Stimulated activated CD4-positive, alpha-beta T cell treated with anti-CD3 and anti-CD28 coated beads, Interleukin-1b, Interleukin-23, amount 100 ng/mL, for 48 hours (primary cell): ENCODE measurements around the gene PCSK1N.
"Not testable (repeated sequence)": the region's sequence is repeated elsewhere in the genome, so short reads cannot be mapped to it uniquely, and the experiment has no call there.

Source experiments
- DNase-seq: peaks from one replicate; pipeline ENCODE4 v3.0.0-alpha.2; 2020

Gene PCSK1N

GRCh38 chrX:48819394-48819793 lies 16.0 kb downstream of the PCSK1N start:
- DNase-seq, result not testable (repeated sequence)

GRCh38 chrX:48818866-48819265 lies 16.5 kb downstream of the PCSK1N start:
- no peak for DNase-seq

GRCh38 chrX:48818098-48818497 lies 17.3 kb downstream of the PCSK1N start:
- DNase-seq, result no peak

GRCh38 chrX:48816014-48816810 lies 19.2 kb downstream of the PCSK1N start:
- no peak for DNase-seq

GRCh38 chrX:48815266-48815665 lies 20.1 kb downstream of the PCSK1N start:
- DNase-seq, result no peak

- DNase-seq, result no peak
Observed at GRCh38 chrX:48814722-48815121, 20.7 kb downstream of the PCSK1N start.

- no peak for DNase-seq
Observed at GRCh38 chrX:48813644-48814043, 21.8 kb downstream of the PCSK1N start.

- no peak for DNase-seq
Observed at GRCh38 chrX:48806081-48806480, 29.3 kb downstream of the PCSK1N start.

GRCh38 chrX:48802905-48803200 lies 32.6 kb downstream of the PCSK1N start:
- DNase-seq, result no peak

GRCh38 chrX:48802089-48802904 lies 33.1 kb downstream of the PCSK1N start:
- peak; percentile 73 for DNase-seq

- peak; percentile 96 for DNase-seq
Observed at GRCh38 chrX:48801280-48802088, 33.9 kb downstream of the PCSK1N start, which contains the start of gene HDAC6. Gene HDAC6, plus strand, starts transcription at chrX:48802067. Its CDS starts 626 bp downstream, at chrX:48802693.

- no peak for DNase-seq
Observed at GRCh38 chrX:48800574-48801279, 34.7 kb downstream of the PCSK1N start.

GRCh38 chrX:48798318-48798717 lies 37.1 kb downstream of the PCSK1N start:
- no peak for DNase-seq

GRCh38 chrX:48794911-48795515 lies 40.4 kb downstream of the PCSK1N start:
- DNase-seq, result no peak

- no peak for DNase-seq
Observed at GRCh38 chrX:48794340-48794910, 41.0 kb downstream of the PCSK1N start.

- DNase-seq, result no peak
Observed at GRCh38 chrX:48793935-48794334, 41.5 kb downstream of the PCSK1N start.

- no peak for DNase-seq
Observed at GRCh38 chrX:48792219-48792618, 43.2 kb downstream of the PCSK1N start.

GRCh38 chrX:48791063-48791820 lies 44.2 kb downstream of the PCSK1N start:
- no peak for DNase-seq

- DNase-seq, result no peak
Observed at GRCh38 chrX:48790477-48790876, 44.9 kb downstream of the PCSK1N start.

- DNase-seq, result no peak
Observed at GRCh38 chrX:48789366-48790220, 45.8 kb downstream of the PCSK1N start.
